ENCODE measurements around the gene MRPL4.

Gene MRPL4

DNA sequence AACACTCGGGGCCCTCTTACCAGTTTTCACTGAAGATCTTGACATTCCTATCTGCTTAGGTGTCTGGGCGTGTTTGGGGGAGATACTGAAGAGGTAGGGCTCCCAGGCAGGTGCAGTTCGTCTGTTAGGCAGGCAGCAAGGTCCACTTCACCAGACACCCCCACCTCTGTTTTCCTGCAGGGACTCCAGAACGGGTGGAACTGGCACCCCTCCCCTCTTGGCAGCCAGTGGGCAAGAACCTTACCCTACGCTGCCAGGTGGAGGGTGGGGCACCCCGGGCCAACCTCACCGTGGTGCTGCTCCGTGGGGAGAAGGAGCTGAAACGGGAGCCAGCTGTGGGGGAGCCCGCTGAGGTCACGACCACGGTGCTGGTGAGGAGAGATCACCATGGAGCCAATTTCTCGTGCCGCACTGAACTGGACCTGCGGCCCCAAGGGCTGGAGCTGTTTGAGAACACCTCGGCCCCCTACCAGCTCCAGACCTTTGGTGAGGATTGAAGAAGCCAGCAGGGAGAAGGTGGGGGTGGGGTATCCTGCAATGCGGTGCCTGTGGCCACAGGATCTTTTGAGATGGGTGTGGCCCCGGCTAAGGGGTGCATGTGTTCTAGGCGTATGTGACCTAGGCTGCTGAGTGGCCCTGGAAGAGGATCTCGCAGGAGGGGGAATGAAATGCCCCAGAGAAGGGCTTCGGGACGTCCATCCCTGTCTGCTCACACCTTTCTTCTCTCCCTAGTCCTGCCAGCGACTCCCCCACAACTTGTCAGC, 31.5 kb downstream of the MRPL4 start:
- TF ChIP-seq, protein P1, sequence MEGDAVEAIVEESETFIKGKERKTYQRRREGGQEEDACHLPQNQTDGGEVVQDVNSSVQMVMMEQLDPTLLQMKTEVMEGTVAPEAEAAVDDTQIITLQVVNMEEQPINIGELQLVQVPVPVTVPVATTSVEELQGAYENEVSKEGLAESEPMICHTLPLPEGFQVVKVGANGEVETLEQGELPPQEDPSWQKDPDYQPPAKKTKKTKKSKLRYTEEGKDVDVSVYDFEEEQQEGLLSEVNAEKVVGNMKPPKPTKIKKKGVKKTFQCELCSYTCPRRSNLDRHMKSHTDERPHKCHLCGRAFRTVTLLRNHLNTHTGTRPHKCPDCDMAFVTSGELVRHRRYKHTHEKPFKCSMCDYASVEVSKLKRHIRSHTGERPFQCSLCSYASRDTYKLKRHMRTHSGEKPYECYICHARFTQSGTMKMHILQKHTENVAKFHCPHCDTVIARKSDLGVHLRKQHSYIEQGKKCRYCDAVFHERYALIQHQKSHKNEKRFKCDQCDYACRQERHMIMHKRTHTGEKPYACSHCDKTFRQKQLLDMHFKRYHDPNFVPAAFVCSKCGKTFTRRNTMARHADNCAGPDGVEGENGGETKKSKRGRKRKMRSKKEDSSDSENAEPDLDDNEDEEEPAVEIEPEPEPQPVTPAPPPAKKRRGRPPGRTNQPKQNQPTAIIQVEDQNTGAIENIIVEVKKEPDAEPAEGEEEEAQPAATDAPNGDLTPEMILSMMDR (conservative IDR thresholded peaks at IDR 0.05; ENCODE audit: low read length) = no peak
- no peak for DNase-seq (ENCODE audit: low read depth)
- H3K4me3 ChIP-seq (ENCODE audit: low read length) = no peak overlapping the region

DNA sequence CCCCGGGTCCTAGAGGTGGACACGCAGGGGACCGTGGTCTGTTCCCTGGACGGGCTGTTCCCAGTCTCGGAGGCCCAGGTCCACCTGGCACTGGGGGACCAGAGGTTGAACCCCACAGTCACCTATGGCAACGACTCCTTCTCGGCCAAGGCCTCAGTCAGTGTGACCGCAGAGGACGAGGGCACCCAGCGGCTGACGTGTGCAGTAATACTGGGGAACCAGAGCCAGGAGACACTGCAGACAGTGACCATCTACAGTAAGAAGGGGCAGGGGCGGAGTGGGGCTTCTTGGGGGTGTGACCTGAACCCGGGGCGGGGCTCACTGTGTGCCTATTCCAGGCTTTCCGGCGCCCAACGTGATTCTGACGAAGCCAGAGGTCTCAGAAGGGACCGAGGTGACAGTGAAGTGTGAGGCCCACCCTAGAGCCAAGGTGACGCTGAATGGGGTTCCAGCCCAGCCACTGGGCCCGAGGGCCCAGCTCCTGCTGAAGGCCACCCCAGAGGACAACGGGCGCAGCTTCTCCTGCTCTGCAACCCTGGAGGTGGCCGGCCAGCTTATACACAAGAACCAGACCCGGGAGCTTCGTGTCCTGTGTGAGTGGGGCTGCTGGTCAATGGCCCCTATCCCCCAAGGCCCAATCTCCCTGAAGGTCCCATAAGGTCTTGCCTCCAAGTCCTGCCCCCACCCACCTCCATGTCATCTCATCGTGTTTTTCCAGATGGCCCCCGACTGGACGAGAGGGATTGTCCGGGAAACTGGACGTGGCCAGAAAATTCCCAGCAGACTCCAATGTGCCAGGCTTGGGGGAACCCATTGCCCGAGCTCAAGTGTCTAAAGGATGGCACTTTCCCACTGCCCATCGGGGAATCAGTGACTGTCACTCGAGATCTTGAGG, 32.3 kb downstream of the MRPL4 start:
- TF ChIP-seq, protein P1 (conservative IDR thresholded peaks at IDR 0.05; ENCODE audit: low read length) = no peak

GRCh38 chr19:10284960-10285278, 32.9 kb downstream of the MRPL4 start:
- no peak overlapping the region for H3K4me3 ChIP-seq (ENCODE audit: low read length)
- no peak for DNase-seq (ENCODE audit: low read depth)
- TF ChIP-seq, protein P1 (conservative IDR thresholded peaks at IDR 0.05; ENCODE audit: low read length) = no peak

More for the DNA sequence above, 32.3 kb downstream of the MRPL4 start:
- no peak for DNase-seq (ENCODE audit: low read depth)
- no peak overlapping the region for H3K4me3 ChIP-seq (ENCODE audit: low read length)

DNA sequence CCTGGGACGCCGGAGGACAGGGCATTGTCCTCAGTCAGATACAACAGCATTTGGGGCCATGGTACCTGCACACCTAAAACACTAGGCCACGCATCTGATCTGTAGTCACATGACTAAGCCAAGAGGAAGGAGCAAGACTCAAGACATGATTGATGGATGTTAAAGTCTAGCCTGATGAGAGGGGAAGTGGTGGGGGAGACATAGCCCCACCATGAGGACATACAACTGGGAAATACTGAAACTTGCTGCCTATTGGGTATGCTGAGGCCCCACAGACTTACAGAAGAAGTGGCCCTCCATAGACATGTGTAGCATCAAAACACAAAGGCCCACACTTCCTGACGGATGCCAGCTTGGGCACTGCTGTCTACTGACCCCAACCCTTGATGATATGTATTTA, 33.4 kb downstream of the MRPL4 start:
- TF ChIP-seq, protein P1 (conservative IDR thresholded peaks at IDR 0.05; ENCODE audit: low read length) = no peak
- no peak for DNase-seq (ENCODE audit: low read depth)
- no peak overlapping the region for H3K4me3 ChIP-seq (ENCODE audit: low read length)

DNA sequence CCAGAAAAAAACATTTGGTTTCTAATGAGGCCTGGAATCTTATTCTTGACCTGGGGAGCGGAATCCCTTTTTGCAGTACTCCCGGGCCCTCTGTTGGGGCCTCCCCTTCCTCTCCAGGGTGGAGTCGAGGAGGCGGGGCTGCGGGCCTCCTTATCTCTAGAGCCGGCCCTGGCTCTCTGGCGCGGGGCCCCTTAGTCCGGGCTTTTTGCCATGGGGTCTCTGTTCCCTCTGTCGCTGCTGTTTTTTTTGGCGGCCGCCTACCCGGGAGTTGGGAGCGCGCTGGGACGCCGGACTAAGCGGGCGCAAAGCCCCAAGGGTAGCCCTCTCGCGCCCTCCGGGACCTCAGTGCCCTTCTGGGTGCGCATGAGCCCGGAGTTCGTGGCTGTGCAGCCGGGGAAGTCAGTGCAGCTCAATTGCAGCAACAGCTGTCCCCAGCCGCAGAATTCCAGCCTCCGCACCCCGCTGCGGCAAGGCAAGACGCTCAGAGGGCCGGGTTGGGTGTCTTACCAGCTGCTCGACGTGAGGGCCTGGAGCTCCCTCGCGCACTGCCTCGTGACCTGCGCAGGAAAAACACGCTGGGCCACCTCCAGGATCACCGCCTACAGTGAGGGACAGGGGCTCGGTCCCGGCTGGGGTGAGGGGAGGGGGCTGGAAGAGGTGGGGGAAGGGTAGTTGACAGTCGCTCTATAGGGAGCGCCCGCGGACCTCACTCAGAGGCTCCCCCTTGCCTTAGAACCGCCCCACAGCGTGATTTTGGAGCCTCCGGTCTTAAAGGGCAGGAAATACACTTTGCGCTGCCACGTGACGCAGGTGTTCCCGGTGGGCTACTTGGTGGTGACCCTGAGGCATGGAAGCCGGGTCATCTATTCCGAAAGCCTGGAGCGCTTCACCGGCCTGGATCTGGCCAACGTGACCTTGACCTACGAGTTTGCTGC, 35.1 kb downstream of the MRPL4 start, which contains the start of gene ICAM4:
Gene ICAM4, plus strand, starts transcription at position 153 of the 935 bp plus-strand sequence. Its CDS starts 58 bp downstream, at position 211.
- no peak for DNase-seq (ENCODE audit: low read depth)
- H3K4me3 ChIP-seq (ENCODE audit: low read length) = no peak within 1 kb of the TSS
- TF ChIP-seq, protein P1 (conservative IDR thresholded peaks at IDR 0.05; ENCODE audit: low read length) = no peak

DNA sequence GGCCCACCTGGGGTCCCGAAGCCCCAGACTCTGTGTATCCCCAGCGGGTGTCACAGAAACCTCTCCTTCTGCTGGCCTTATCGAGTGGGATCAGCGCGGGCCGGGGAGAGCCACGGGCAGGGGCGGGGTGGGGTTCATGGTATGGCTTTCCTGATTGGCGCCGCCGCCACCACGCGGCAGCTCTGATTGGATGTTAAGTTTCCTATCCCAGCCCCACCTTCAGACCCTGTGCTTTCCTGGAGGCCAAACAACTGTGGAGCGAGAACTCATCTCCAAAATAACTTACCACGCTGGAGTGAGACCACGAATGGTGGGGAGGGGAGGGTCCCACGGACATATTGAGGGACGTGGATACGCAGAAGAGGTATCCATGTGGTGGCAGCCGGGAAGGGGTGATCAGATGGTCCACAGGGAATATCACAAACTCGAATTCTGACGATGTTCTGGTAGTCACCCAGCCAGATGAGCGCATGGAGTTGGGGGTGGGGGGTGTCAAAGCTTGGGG, 36.7 kb downstream of the MRPL4 start:
- DNase-seq (ENCODE audit: low read depth) = no peak
- TF ChIP-seq, protein P1 (conservative IDR thresholded peaks at IDR 0.05; ENCODE audit: low read length) = no peak
- peak overlapping the region; percentile 58 for H3K4me3 ChIP-seq (ENCODE audit: low read length)
